ENCODE data around the gene PIK3C2G. TPM values are rescaled to one million over a fixed set of nuclear protein-coding genes. Genes with fewer than 3 reads are reported as not detected.
A peak's percentile ranks its signal among the peaks of the same experiment; 100 is the strongest.

PIK3C2G gene
- total and polyA plus RNA-seq, 2 experiments from 2014 or later: not detected

DNA sequence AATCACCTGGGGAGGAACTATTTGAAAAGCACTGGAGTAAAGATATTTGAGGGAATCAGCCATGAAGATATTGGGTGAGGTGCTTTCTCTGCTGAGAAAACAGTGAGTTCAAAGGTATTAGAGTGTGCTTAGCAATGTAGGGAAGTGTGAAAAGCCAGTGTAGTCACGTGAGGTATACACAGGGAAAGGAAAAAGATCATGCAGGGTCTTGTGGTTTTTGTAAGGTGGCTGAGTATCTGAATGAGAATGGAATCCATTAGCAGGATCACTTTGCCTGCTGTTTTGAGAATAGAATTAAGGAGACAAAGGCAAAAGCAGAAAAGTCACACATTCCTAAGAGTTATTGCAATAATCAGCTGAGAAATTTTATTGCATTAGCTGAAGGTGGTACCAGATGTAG, 193.0 kb downstream of the PIK3C2G start:
- Histone ChIP-seq H2AFZ (no peak overlapping the region), H3F3A (ENCODE audit: insufficient read depth) (no peaks in the 10 kb centered on the region), H3K36me3 (ENCODE audit: low read depth) (no peaks in the 10 kb centered on the region), H3K4me3 (no peak overlapping the region), H4K20me1 (ENCODE audit: insufficient read depth) (no peaks in the 10 kb centered on the region), H3K4me1 (ENCODE audit: insufficient read depth) (no peaks in the 10 kb centered on the region), H3K27ac (no peak overlapping the region), H3K4me2 (ENCODE audit: unreplicated experiment) (no peak overlapping the region), H3K9me3 (ENCODE audit: low read depth) (no peaks in the 10 kb centered on the region), H3K9ac (no peak overlapping the region), H3K9me2 (ENCODE audit: insufficient read depth) (no peaks in the 10 kb centered on the region), H3K79me2 (ENCODE audit: insufficient read depth) (no peaks in the 10 kb centered on the region), H3K27me3 (replicated peaks; ENCODE audit: insufficient read depth) (no peaks in the 10 kb centered on the region)
- TF ChIP-seq EZH2 (IDR thresholded peaks at IDR 0.05; ENCODE audit: insufficient read depth, poor library complexity, severe bottlenecking) (no peak), EZH2phosphoT487 (IDR thresholded peaks at IDR 0.05; ENCODE audit: insufficient read depth, low read depth) (no peak)
- no peak for DNase-seq
- WGBS, 2 experiments (ENCODE audit: low coverage in 1 of 2, low lambda C conversion rate in 2 of 2, missing lambda C conversion rate in 2 of 2): 24 to 53% methylated on average over 1 of the region's 1 CpG
- in situ Hi-C loops (cut with MboI): no loop called here

DNA sequence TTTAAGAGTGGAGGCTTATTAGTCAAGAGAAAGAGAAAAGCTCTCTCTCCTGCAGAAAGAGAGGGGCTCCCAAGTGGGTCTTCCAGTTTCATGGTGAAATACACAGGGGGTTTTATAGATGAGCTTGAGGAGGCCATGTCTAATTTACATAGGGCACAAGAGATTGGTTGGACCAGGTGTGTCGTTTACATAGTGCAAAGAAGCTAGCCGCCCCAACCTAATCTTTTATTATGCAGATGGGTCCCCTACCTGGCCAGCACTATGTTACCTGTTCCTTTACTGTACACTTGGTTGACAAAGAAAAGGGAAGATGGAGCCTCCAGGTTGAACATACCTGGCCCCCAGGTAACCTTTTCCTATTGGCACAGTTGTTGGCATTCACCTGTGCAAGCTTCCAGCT, 195.0 kb downstream of the PIK3C2G start:
- WGBS, 2 experiments (ENCODE audit: low coverage in 1 of 2, low lambda C conversion rate in 2 of 2, missing lambda C conversion rate in 2 of 2): 89 to 92% methylated on average over 2 of the region's 2 CpGs
- Histone ChIP-seq H2AFZ (no peak overlapping the region), H3K9ac (no peak overlapping the region), H3K4me1 (ENCODE audit: insufficient read depth) (peaks cover under 1% of the 10 kb centered on the region; the same call in 1 of the 2 replicates), H3K4me3 (no peak overlapping the region), H3K27ac (no peak overlapping the region), H3K79me2 (ENCODE audit: insufficient read depth) (no peaks in the 10 kb centered on the region), H4K20me1 (ENCODE audit: insufficient read depth) (no peaks in the 10 kb centered on the region), H3K4me2 (ENCODE audit: unreplicated experiment) (no peak overlapping the region), H3K36me3 (ENCODE audit: low read depth) (no peaks in the 10 kb centered on the region), H3K9me2 (ENCODE audit: insufficient read depth) (no peaks in the 10 kb centered on the region), H3F3A (ENCODE audit: insufficient read depth) (peaks cover 2% of the 10 kb centered on the region), H3K9me3 (ENCODE audit: low read depth) (no peaks in the 10 kb centered on the region), H3K27me3 (replicated peaks; ENCODE audit: insufficient read depth) (no peaks in the 10 kb centered on the region)
- DNase-seq: no peak
- in situ Hi-C loops (cut with MboI): no loop called here
- TF ChIP-seq EZH2phosphoT487 (IDR thresholded peaks at IDR 0.05; ENCODE audit: insufficient read depth, low read depth): no peak

DNA sequence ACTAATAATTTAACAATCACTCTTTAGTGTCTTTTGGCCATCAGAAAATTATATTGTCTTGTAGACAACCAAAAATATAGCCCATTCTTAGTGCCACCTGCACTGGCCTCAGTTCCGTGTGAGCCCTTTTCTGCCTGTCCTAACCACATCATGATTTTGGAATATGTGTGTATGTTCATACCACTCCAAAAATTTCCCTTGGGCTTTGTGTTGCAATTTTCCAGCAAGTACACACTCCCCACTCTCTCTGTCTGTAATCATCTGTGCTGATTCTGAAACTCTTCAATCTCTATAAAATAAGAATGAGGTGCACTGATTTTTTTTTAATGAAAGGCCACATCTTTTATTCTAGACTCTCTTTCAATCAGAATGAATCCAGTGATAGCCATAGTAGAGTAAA, 196.0 kb downstream of the PIK3C2G start:
- Histone ChIP-seq H3K9me2 (ENCODE audit: insufficient read depth) (no peaks in the 10 kb centered on the region), H4K20me1 (ENCODE audit: insufficient read depth) (no peaks in the 10 kb centered on the region), H3K4me1 (ENCODE audit: insufficient read depth) (peaks cover 11% of the 10 kb centered on the region), H3K4me3 (no peak overlapping the region), H3F3A (ENCODE audit: insufficient read depth) (peaks cover 12% of the 10 kb centered on the region), H3K27me3 (replicated peaks; ENCODE audit: insufficient read depth) (no peaks in the 10 kb centered on the region), H3K9ac (no peak overlapping the region), H3K4me2 (ENCODE audit: unreplicated experiment) (no peak overlapping the region), H3K27ac (no peak overlapping the region), H3K79me2 (ENCODE audit: insufficient read depth) (no peaks in the 10 kb centered on the region), H3K9me3 (ENCODE audit: low read depth) (no peaks in the 10 kb centered on the region), H2AFZ (no peak overlapping the region), H3K36me3 (ENCODE audit: low read depth) (no peaks in the 10 kb centered on the region)
- no peak for DNase-seq
- in situ Hi-C loops (cut with MboI): no loop called here
- 89 to 100% methylated on average over 1 of the region's 1 CpG for WGBS, 2 experiments (ENCODE audit: low coverage in 1 of 2, low lambda C conversion rate in 2 of 2, missing lambda C conversion rate in 2 of 2)
- TF ChIP-seq EZH2 (IDR thresholded peaks at IDR 0.05; ENCODE audit: insufficient read depth, poor library complexity, severe bottlenecking): no peak
- TF ChIP-seq EZH2phosphoT487 (IDR thresholded peaks at IDR 0.05; ENCODE audit: insufficient read depth, low read depth): no peak

DNA sequence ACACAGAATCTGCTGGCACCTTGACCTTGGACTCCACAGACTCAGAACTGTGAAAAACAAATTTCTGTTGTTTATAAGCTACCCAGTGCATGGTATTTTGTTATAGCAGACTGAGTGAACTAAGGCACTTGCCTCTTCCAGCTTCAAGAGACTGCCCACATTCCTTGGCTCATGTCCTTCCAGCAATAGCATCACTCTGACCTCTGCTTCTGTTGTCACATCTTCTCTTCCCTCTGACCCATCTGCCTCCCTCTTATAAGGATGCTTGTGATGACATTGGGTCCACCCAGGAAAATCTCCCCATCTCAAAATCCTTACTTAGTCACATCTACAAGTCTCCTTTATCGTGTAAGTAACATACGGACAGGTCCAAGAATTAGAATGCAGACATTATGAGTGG, 200.4 kb downstream of the PIK3C2G start:
- Histone ChIP-seq H2AFZ (no peak overlapping the region), H3K36me3 (ENCODE audit: low read depth) (no peaks in the 10 kb centered on the region), H3F3A (ENCODE audit: insufficient read depth) (peaks cover 17% of the 10 kb centered on the region), H3K4me1 (ENCODE audit: insufficient read depth) (peaks cover 19% of the 10 kb centered on the region), H3K79me2 (ENCODE audit: insufficient read depth) (no peaks in the 10 kb centered on the region), H3K9me2 (ENCODE audit: insufficient read depth) (no peaks in the 10 kb centered on the region), H3K4me2 (ENCODE audit: unreplicated experiment) (peak overlapping the region; percentile 49), H3K9me3 (ENCODE audit: low read depth) (no peaks in the 10 kb centered on the region), H4K20me1 (ENCODE audit: insufficient read depth) (no peaks in the 10 kb centered on the region), H3K27ac (peak overlapping the region; percentile 62), H3K4me3 (peak overlapping the region; percentile 8; the same call in 1 of the 2 replicates), H3K9ac (no peak overlapping the region), H3K27me3 (replicated peaks; ENCODE audit: insufficient read depth) (no peaks in the 10 kb centered on the region)
- whole genome bisulfite sequencing, 2 experiments (ENCODE audit: low coverage in 1 of 2, low lambda C conversion rate in 2 of 2, missing lambda C conversion rate in 2 of 2): 10 to 13% methylated on average over 2 of the region's 2 CpGs
- DNase-seq: peak; percentile 55
- in situ Hi-C loops (cut with MboI): no loop called here
- TF ChIP-seq EZH2 (IDR thresholded peaks at IDR 0.05; ENCODE audit: insufficient read depth, poor library complexity, severe bottlenecking) (no peak), EZH2phosphoT487 (IDR thresholded peaks at IDR 0.05; ENCODE audit: insufficient read depth, low read depth) (no peak)

DNA sequence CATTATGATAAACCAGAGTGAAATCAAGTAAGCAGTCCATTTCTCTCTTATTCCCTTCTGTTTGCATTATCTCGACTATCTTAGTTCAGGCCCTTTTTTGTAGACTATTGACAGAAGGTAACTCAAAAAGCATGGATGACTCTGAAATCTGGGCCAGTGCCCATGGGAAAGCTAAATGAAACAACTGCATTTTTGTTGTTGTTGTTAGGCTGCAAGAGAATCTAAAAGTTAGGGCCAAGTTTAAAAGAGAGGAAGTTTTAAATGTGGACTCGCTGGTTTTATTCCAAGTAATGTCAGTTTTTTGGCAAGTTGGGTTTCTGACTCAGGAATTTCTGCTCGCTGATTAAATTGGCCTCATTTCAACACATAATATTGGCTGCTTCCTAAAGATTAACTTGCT, 201.1 kb downstream of the PIK3C2G start:
- Histone ChIP-seq H3K4me2 (ENCODE audit: unreplicated experiment) (peak overlapping the region; percentile 49), H3K4me1 (ENCODE audit: insufficient read depth) (peaks cover 20% of the 10 kb centered on the region), H3K27ac (peak overlapping the region; percentile 62), H3K79me2 (ENCODE audit: insufficient read depth) (no peaks in the 10 kb centered on the region), H3K9me2 (ENCODE audit: insufficient read depth) (no peaks in the 10 kb centered on the region), H3K27me3 (replicated peaks; ENCODE audit: insufficient read depth) (no peaks in the 10 kb centered on the region), H3K9ac (no peak overlapping the region), H3F3A (ENCODE audit: insufficient read depth) (peaks cover 18% of the 10 kb centered on the region), H4K20me1 (ENCODE audit: insufficient read depth) (no peaks in the 10 kb centered on the region), H3K36me3 (ENCODE audit: low read depth) (no peaks in the 10 kb centered on the region), H3K4me3 (0 out of 2 replicates have a peak overlapping the region, but pooled peaks have one; percentile 8), H3K9me3 (ENCODE audit: low read depth) (no peaks in the 10 kb centered on the region), H2AFZ (no peak overlapping the region)
- WGBS, 2 experiments (ENCODE audit: low coverage in 1 of 2, low lambda C conversion rate in 2 of 2, missing lambda C conversion rate in 2 of 2): 0 to 1% methylated on average over 3 of the region's 3 CpGs
- no peak for TF ChIP-seq EZH2phosphoT487 (IDR thresholded peaks at IDR 0.05; ENCODE audit: insufficient read depth, low read depth)
- TF ChIP-seq EZH2 (IDR thresholded peaks at IDR 0.05; ENCODE audit: insufficient read depth, poor library complexity, severe bottlenecking): no peak
- in situ Hi-C loops (cut with MboI): no loop called here
- DNase-seq: peak; percentile 83
